ENCODE data around the gene ARID1B.

DNA sequence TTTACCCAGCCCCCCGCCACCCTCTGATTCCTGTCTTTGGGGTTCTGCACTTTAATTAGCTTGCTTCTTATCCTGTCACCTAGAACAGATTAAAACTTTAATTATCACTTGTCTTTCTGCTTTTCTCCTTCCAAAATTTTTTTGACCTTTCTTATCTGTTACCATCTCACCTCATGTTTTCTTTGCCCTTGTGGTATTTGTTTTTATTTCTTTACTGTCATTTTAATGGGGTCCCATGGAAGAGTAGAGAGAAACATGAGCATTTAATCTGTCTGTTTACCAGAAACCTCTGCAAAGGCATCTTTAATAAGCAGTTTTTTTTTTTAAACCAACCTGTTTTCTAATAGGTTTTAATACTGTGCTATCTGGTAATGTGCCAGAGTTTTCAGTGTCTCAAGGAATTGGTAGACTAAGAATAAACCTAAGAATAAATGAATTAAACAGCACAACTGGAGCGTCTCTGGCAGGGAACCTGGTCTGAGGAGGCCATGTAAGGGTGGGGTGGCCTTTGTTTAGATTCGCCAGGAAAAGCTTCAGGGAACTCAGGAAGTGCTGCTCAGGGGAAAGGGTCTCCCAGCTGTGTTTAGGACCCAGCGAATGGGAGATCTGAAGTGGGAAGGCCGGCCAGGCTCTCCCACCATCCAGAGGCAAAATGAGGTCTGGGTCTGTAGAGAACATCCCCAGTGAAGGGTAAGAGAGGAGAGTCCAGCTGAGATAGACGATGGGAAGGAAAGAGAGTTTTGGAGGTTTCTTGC is 69.8 kb downstream of the ARID1B start:
- TF ChIP-seq, protein P1, sequence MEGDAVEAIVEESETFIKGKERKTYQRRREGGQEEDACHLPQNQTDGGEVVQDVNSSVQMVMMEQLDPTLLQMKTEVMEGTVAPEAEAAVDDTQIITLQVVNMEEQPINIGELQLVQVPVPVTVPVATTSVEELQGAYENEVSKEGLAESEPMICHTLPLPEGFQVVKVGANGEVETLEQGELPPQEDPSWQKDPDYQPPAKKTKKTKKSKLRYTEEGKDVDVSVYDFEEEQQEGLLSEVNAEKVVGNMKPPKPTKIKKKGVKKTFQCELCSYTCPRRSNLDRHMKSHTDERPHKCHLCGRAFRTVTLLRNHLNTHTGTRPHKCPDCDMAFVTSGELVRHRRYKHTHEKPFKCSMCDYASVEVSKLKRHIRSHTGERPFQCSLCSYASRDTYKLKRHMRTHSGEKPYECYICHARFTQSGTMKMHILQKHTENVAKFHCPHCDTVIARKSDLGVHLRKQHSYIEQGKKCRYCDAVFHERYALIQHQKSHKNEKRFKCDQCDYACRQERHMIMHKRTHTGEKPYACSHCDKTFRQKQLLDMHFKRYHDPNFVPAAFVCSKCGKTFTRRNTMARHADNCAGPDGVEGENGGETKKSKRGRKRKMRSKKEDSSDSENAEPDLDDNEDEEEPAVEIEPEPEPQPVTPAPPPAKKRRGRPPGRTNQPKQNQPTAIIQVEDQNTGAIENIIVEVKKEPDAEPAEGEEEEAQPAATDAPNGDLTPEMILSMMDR (IDR thresholded peaks at IDR 0.05; ENCODE audit: low read length): no peak
- TF ChIP-seq EZH2phosphoT487 (IDR thresholded peaks at IDR 0.05; ENCODE audit: low read length): no peak

All from MM.1S (cell line).